Cerebellar nuclear complex (tissue), 1 donor: ENCODE data around the gene CBFA2T2.
"Not testable (repeated sequence)": the region's sequence is repeated elsewhere in the genome, so short reads cannot be mapped to it uniquely, and the experiment has no call there.

Source experiments
- DNase-seq, 2 experiments: peaks; one replicate each; lab custom pipeline; 2025; lab: John Stamatoyannopoulos, UW

CBFA2T2 gene

GRCh38 chr20:33506576-33506975 is 16.7 kb downstream of the CBFA2T2 start:
- DNase-seq = no peak

- no peak for DNase-seq
Measured at GRCh38 chr20:33507461-33507860, 17.6 kb downstream of the CBFA2T2 start.

GRCh38 chr20:33508015-33508414 is 18.1 kb downstream of the CBFA2T2 start:
- DNase-seq = not testable (repeated sequence)

GRCh38 chr20:33509057-33509456 is 19.2 kb downstream of the CBFA2T2 start:
- not testable (repeated sequence) for DNase-seq

- DNase-seq = not testable (repeated sequence)
Measured at GRCh38 chr20:33511876-33512275, 22.0 kb downstream of the CBFA2T2 start.

GRCh38 chr20:33515569-33516216 is 25.8 kb downstream of the CBFA2T2 start:
- DNase-seq = no peak

- DNase-seq = no peak
Measured at GRCh38 chr20:33516882-33517281, 27.0 kb downstream of the CBFA2T2 start.

GRCh38 chr20:33518071-33518470 is 28.2 kb downstream of the CBFA2T2 start:
- DNase-seq = no peak

GRCh38 chr20:33521461-33521860 is 31.6 kb downstream of the CBFA2T2 start:
- no peak for DNase-seq

GRCh38 chr20:33522256-33522820 is 32.4 kb downstream of the CBFA2T2 start:
- DNase-seq = no peak

- no peak for DNase-seq
Measured at GRCh38 chr20:33524261-33524660, 34.4 kb downstream of the CBFA2T2 start.

- no peak for DNase-seq
Measured at GRCh38 chr20:33526769-33527168, 36.9 kb downstream of the CBFA2T2 start.

GRCh38 chr20:33531047-33531877 is 41.4 kb downstream of the CBFA2T2 start:
- no peak for DNase-seq

GRCh38 chr20:33531885-33532284 is 42.0 kb downstream of the CBFA2T2 start:
- no peak for DNase-seq

- no peak for DNase-seq
Measured at GRCh38 chr20:33532753-33533459, 43.0 kb downstream of the CBFA2T2 start.

- DNase-seq = not testable (repeated sequence)
Measured at GRCh38 chr20:33535717-33536116, 45.8 kb downstream of the CBFA2T2 start.

GRCh38 chr20:33537608-33538007 is 47.7 kb downstream of the CBFA2T2 start:
- DNase-seq = no peak

- DNase-seq = no peak
Measured at GRCh38 chr20:33539129-33539528, 49.2 kb downstream of the CBFA2T2 start.

GRCh38 chr20:33540427-33540826 is 50.5 kb downstream of the CBFA2T2 start:
- no peak for DNase-seq

GRCh38 chr20:33541074-33541473 is 51.2 kb downstream of the CBFA2T2 start:
- DNase-seq = no peak

GRCh38 chr20:33541797-33542196 is 51.9 kb downstream of the CBFA2T2 start:
- no peak for DNase-seq

GRCh38 chr20:33545763-33546162 is 55.9 kb downstream of the CBFA2T2 start:
- DNase-seq = no peak
